ENCODE results near the gene AP1B1.

The AP1B1 gene

GRCh38 chr22:29342177-29342576, 46.2 kb downstream of the AP1B1 start:
- Histone ChIP-seq H3K9ac (ENCODE audit: insufficient read length, low read depth) (no peak overlapping the region), H3K36me3 (ENCODE audit: insufficient read depth, insufficient read length, low read length) (peaks cover 70% of the 10 kb centered on the region), H3K4me3 (ENCODE audit: insufficient read length, low read depth) (no peak overlapping the region), H3K27me3 (ENCODE audit: insufficient read depth, insufficient read length) (no peaks in the 10 kb centered on the region), H3K9me3 (ENCODE audit: insufficient read depth, low read length) (no peaks in the 10 kb centered on the region), H3K4me1 (ENCODE audit: insufficient read depth, insufficient read length) (no peaks in the 10 kb centered on the region)
- no peak for DNase-seq (ENCODE audit: low read depth, low spot score)
- TF ChIP-seq YY1 (IDR thresholded peaks at IDR 0.05; ENCODE audit: insufficient read depth, insufficient read length) (no peak), SUZ12 (IDR thresholded peaks at IDR 0.05; ENCODE audit: extremely low read depth, insufficient read depth, insufficient read length) (no peak), ZNF274 (IDR thresholded peaks at IDR 0.05; ENCODE audit: low read depth, low read length) (no peak)

- TF ChIP-seq ZNF274 (IDR thresholded peaks at IDR 0.05; ENCODE audit: low read depth, low read length) (no peak), SUZ12 (IDR thresholded peaks at IDR 0.05; ENCODE audit: extremely low read depth, insufficient read depth, insufficient read length) (no peak), YY1 (IDR thresholded peaks at IDR 0.05; ENCODE audit: insufficient read depth, insufficient read length) (no peak)
- Histone ChIP-seq H3K4me1 (ENCODE audit: insufficient read depth, insufficient read length) (no peaks in the 10 kb centered on the region), H3K9ac (ENCODE audit: insufficient read length, low read depth) (no peak overlapping the region), H3K4me3 (ENCODE audit: insufficient read length, low read depth) (no peak overlapping the region), H3K9me3 (ENCODE audit: insufficient read depth, low read length) (no peaks in the 10 kb centered on the region), H3K27me3 (ENCODE audit: insufficient read depth, insufficient read length) (no peaks in the 10 kb centered on the region), H3K36me3 (ENCODE audit: insufficient read depth, insufficient read length, low read length) (peaks cover 70% of the 10 kb centered on the region)
- DNase-seq (ENCODE audit: low read depth, low spot score): no peak
These were observed 46.6 kb downstream of the AP1B1 start for GRCh38 chr22:29341849-29342127.

- H3K36me3 ChIP-seq (ENCODE audit: insufficient read depth, insufficient read length, low read length): peaks cover 68% of the 10 kb centered on the region
- H3K27me3 ChIP-seq (ENCODE audit: insufficient read depth, insufficient read length): no peaks in the 10 kb centered on the region
- DNase-seq (ENCODE audit: low read depth, low spot score): no peak
- TF ChIP-seq YY1 (IDR thresholded peaks at IDR 0.05; ENCODE audit: insufficient read depth, insufficient read length) (no peak), SUZ12 (IDR thresholded peaks at IDR 0.05; ENCODE audit: extremely low read depth, insufficient read depth, insufficient read length) (no peak), ZNF274 (IDR thresholded peaks at IDR 0.05; ENCODE audit: low read depth, low read length) (no peak)
- H3K4me3 ChIP-seq (ENCODE audit: insufficient read length, low read depth): no peak overlapping the region
- no peaks in the 10 kb centered on the region for H3K9me3 ChIP-seq (ENCODE audit: insufficient read depth, low read length)
- no peak overlapping the region for H3K9ac ChIP-seq (ENCODE audit: insufficient read length, low read depth)
- no peaks in the 10 kb centered on the region for H3K4me1 ChIP-seq (ENCODE audit: insufficient read depth, insufficient read length)
These were observed 47.1 kb downstream of the AP1B1 start for GRCh38 chr22:29341056-29341848.

GRCh38 chr22:29340566-29340965, 47.8 kb downstream of the AP1B1 start:
- Histone ChIP-seq H3K4me1 (ENCODE audit: insufficient read depth, insufficient read length) (no peaks in the 10 kb centered on the region), H3K9ac (ENCODE audit: insufficient read length, low read depth) (no peak overlapping the region), H3K27me3 (ENCODE audit: insufficient read depth, insufficient read length) (no peaks in the 10 kb centered on the region), H3K4me3 (ENCODE audit: insufficient read length, low read depth) (no peak overlapping the region), H3K36me3 (ENCODE audit: insufficient read depth, insufficient read length, low read length) (peaks cover 75% of the 10 kb centered on the region), H3K9me3 (ENCODE audit: insufficient read depth, low read length) (no peaks in the 10 kb centered on the region)
- TF ChIP-seq YY1 (IDR thresholded peaks at IDR 0.05; ENCODE audit: insufficient read depth, insufficient read length) (no peak), ZNF274 (IDR thresholded peaks at IDR 0.05; ENCODE audit: low read depth, low read length) (no peak), SUZ12 (IDR thresholded peaks at IDR 0.05; ENCODE audit: extremely low read depth, insufficient read depth, insufficient read length) (no peak)
- no peak for DNase-seq (ENCODE audit: low read depth, low spot score)

GRCh38 chr22:29339381-29340235, 48.8 kb downstream of the AP1B1 start:
- Histone ChIP-seq H3K4me1 (ENCODE audit: insufficient read depth, insufficient read length) (no peaks in the 10 kb centered on the region), H3K27me3 (ENCODE audit: insufficient read depth, insufficient read length) (no peaks in the 10 kb centered on the region), H3K9me3 (ENCODE audit: insufficient read depth, low read length) (no peaks in the 10 kb centered on the region), H3K9ac (ENCODE audit: insufficient read length, low read depth) (no peak overlapping the region), H3K36me3 (ENCODE audit: insufficient read depth, insufficient read length, low read length) (peaks cover 84% of the 10 kb centered on the region), H3K4me3 (ENCODE audit: insufficient read length, low read depth) (no peak overlapping the region)
- TF ChIP-seq ZNF274 (IDR thresholded peaks at IDR 0.05; ENCODE audit: low read depth, low read length): no peak
- TF ChIP-seq YY1 (IDR thresholded peaks at IDR 0.05; ENCODE audit: insufficient read depth, insufficient read length): no peak
- no peak for TF ChIP-seq SUZ12 (IDR thresholded peaks at IDR 0.05; ENCODE audit: extremely low read depth, insufficient read depth, insufficient read length)
- DNase-seq (ENCODE audit: low read depth, low spot score): no peak

- Histone ChIP-seq H3K9ac (ENCODE audit: insufficient read length, low read depth) (no peak overlapping the region), H3K9me3 (ENCODE audit: insufficient read depth, low read length) (no peaks in the 10 kb centered on the region), H3K4me3 (ENCODE audit: insufficient read length, low read depth) (no peak overlapping the region), H3K36me3 (ENCODE audit: insufficient read depth, insufficient read length, low read length) (peaks cover 92% of the 10 kb centered on the region), H3K4me1 (ENCODE audit: insufficient read depth, insufficient read length) (no peaks in the 10 kb centered on the region), H3K27me3 (ENCODE audit: insufficient read depth, insufficient read length) (no peaks in the 10 kb centered on the region)
- DNase-seq (ENCODE audit: low read depth, low spot score): no peak
- TF ChIP-seq SUZ12 (IDR thresholded peaks at IDR 0.05; ENCODE audit: extremely low read depth, insufficient read depth, insufficient read length): no peak
- TF ChIP-seq YY1 (IDR thresholded peaks at IDR 0.05; ENCODE audit: insufficient read depth, insufficient read length): no peak
- no peak for TF ChIP-seq ZNF274 (IDR thresholded peaks at IDR 0.05; ENCODE audit: low read depth, low read length)
These were observed 50.0 kb downstream of the AP1B1 start for GRCh38 chr22:29338398-29338797.

GRCh38 chr22:29337631-29338284, 50.6 kb downstream of the AP1B1 start:
- H3K4me3 ChIP-seq (ENCODE audit: insufficient read length, low read depth): no peak overlapping the region
- DNase-seq (ENCODE audit: low read depth, low spot score): no peak
- H3K4me1 ChIP-seq (ENCODE audit: insufficient read depth, insufficient read length): peaks cover 4% of the 10 kb centered on the region
- H3K27me3 ChIP-seq (ENCODE audit: insufficient read depth, insufficient read length): no peaks in the 10 kb centered on the region
- H3K36me3 ChIP-seq (ENCODE audit: insufficient read depth, insufficient read length, low read length): peaks cover 92% of the 10 kb centered on the region
- H3K9ac ChIP-seq (ENCODE audit: insufficient read length, low read depth): no peak overlapping the region
- TF ChIP-seq SUZ12 (IDR thresholded peaks at IDR 0.05; ENCODE audit: extremely low read depth, insufficient read depth, insufficient read length) (no peak), YY1 (IDR thresholded peaks at IDR 0.05; ENCODE audit: insufficient read depth, insufficient read length) (no peak), ZNF274 (IDR thresholded peaks at IDR 0.05; ENCODE audit: low read depth, low read length) (no peak)
- no peaks in the 10 kb centered on the region for H3K9me3 ChIP-seq (ENCODE audit: insufficient read depth, low read length)

All from NT2/D1 (cell line).